PC-9 (cell line): ENCODE data around the gene ELL2. TPM values are rescaled to one million over a fixed set of nuclear protein-coding genes. Genes with fewer than 3 reads are reported as not detected.

ENCODE experiments used
- BruUV-seq: library from RNA; stranded (reverse); fragments of 400-500 nt; replicated peaks from 2 replicates; lab custom pipeline; 2021; lab: Mats Ljungman, UMichigan
- CTCF ChIA-PET: fragments of 300-600 bp; sonication (Branson Sonifier 250); formaldehyde crosslinking; loops from one replicate; lab custom pipeline; 2022; ENCODE audit warnings: antibody characterized with exemption; lab: Charles Lee
- POLR2A ChIA-PET: fragments of 300-600 bp; sonication (Branson Sonifier 250); formaldehyde crosslinking; loops from one replicate; lab custom pipeline; 2022; ENCODE audit warnings: antibody characterized with exemption; ENCODE audit not compliant: unreplicated experiment; lab: Charles Lee
- DNase-seq, 2 experiments: peaks; one replicate each; pipeline versions ENCODE4 v3.0.0 to v3.0.0-alpha.2; 2015 to 2022; ENCODE audit warnings: mixed read lengths in 1 of 2
- H2AFZ ChIP-seq: fragments of 200-600 bp; sonication (generic); 2 replicates; pipeline ENCODE4 v1.8.1; 2017; ENCODE audit warnings: antibody characterized with exemption
- H3F3A ChIP-seq: fragments of 200-600 bp; sonication (generic); 2 replicates; pipeline ENCODE4 v1.8.1; 2017; ENCODE audit warnings: antibody characterized with exemption, mild to moderate bottlenecking, low read depth; ENCODE audit not compliant: insufficient read depth
- H3K27ac ChIP-seq: fragments of 200-600 bp; sonication (generic); 2 replicates; pipeline ENCODE4 v1.6.1; 2016; ENCODE audit warnings: mixed run types
- H3K27me3 ChIP-seq: fragments of 200-600 bp; sonication (generic); 2 replicates; pipeline ENCODE4 v1.6.1; 2016; ENCODE audit warnings: low read depth, mixed run types; ENCODE audit not compliant: insufficient read depth
- H3K36me3 ChIP-seq: fragments of 200-600 bp; sonication (generic); 2 replicates; pipeline ENCODE4 v1.6.1; 2016; ENCODE audit warnings: low read depth, mixed run types
- H3K4me1 ChIP-seq: fragments of 200-600 bp; sonication (generic); replicated peaks from 2 replicates; pipeline ENCODE4 v1.6.1; 2016; ENCODE audit warnings: mixed run types; ENCODE audit not compliant: insufficient read depth
- H3K4me2 ChIP-seq: fragments of 200-600 bp; sonication (generic); 2 replicates; pipeline ENCODE4 v1.6.1; 2017; ENCODE audit warnings: mixed run types
- H3K4me3 ChIP-seq: fragments of 200-600 bp; sonication (generic); 2 replicates; pipeline ENCODE4 v1.6.1; 2016; ENCODE audit warnings: mixed run types
- H3K79me2 ChIP-seq: fragments of 200-600 bp; sonication (generic); 2 replicates; pipeline ENCODE4 v1.6.1; 2017; ENCODE audit warnings: low read depth, mixed run types
- H3K9me2 ChIP-seq: fragments of 200-600 bp; sonication (generic); 2 replicates; pipeline ENCODE4 v1.8.1; 2017; ENCODE audit warnings: mild to moderate bottlenecking; ENCODE audit not compliant: insufficient read depth
- H3K9me3 ChIP-seq: fragments of 200-600 bp; sonication (generic); 2 replicates; pipeline ENCODE4 v1.8.1; 2016; ENCODE audit warnings: low read depth; ENCODE audit not compliant: insufficient read depth
- H4K20me1 ChIP-seq: fragments of 200-600 bp; sonication (generic); 2 replicates; pipeline ENCODE4 v1.8.1; 2017; ENCODE audit not compliant: insufficient read depth
- CTCF ChIP-seq: fragments of 200-600 bp; sonication (generic); conservative IDR thresholded peaks from 2 replicates; pipeline ENCODE4 v1.6.1; 2017; ENCODE audit warnings: mixed run types, antibody characterized with exemption, mild to moderate bottlenecking, moderate library complexity
- EZH2 ChIP-seq: fragments of 200-600 bp; sonication (generic); IDR thresholded peaks from 2 replicates; pipeline ENCODE4 v1.8.0; 2017; ENCODE audit warnings: antibody characterized with exemption, low read depth
- intact Hi-C: fragments of 100-400 bp; cut with micrococcal nuclease; formaldehyde crosslinking; loops from one replicate; pipeline ENCODE4 v1.10.0; 2022; ENCODE audit not compliant: unreplicated experiment
- total RNA-seq: library from RNA; stranded (reverse); gene quantifications from 2 replicates; pipeline ENCODE4 v1.2.3, GENCODE V29; 2021

The ELL2 gene
- total RNA-seq, 1 experiment from 2014 or later: 25.5 TPM

- H3K9me2 ChIP-seq: no peaks in the 10 kb centered on the region
- H3K4me2 ChIP-seq: peak overlapping the region; percentile 55
- H3K79me2 ChIP-seq: no peaks in the 10 kb centered on the region
- H3K36me3 ChIP-seq: peaks cover 9% of the 10 kb centered on the region; the same call in 1 of the 2 replicates
- no peaks in the 10 kb centered on the region for H3K27me3 ChIP-seq
- H3K9me3 ChIP-seq: 0 out of 2 replicates have a peak, but pooled peaks cover 4% of the 10 kb centered on the region
- peak overlapping the region; percentile 22; the same call in 1 of the 2 replicates for H3K4me3 ChIP-seq
- H3F3A ChIP-seq: peaks cover 28% of the 10 kb centered on the region
- peak overlapping the region; percentile 75 for H3K27ac ChIP-seq
- no peaks in the 10 kb centered on the region for H4K20me1 ChIP-seq
- TF ChIP-seq EZH2 (no peak), CTCF (no peak)
- H2AFZ ChIP-seq: no peak overlapping the region; the same call in 1 of the 2 replicates
- intact Hi-C loops: loop anchor here (2.0 to 10.0 kb wide), 3 partner anchors 23 to 271 kb away; partner anchors contain the start of gene ELL2
- ChIA-PET CTCF (interaction anchor here (0.6 kb wide), 1 partner anchor 461 kb away, joined by 4 read pairs; no protein-coding TSS in a partner anchor), POLR2A (interaction anchor here (0.5 to 0.7 kb wide), 2 partner anchors 210 to 889 kb away, joined by 7 to 11 read pairs; no protein-coding TSS in a partner anchor)
- peaks cover 26% of the 10 kb centered on the region for H3K4me1 ChIP-seq
- DNase-seq: peak; percentile 27 to 89
- no TSS peak for BruUV-seq
These were observed 78.2 kb downstream of the ELL2 start for GRCh38 chr5:95883185-95884016.

- Histone ChIP-seq H3K79me2 (no peaks in the 10 kb centered on the region), H3K4me2 (no peak overlapping the region), H3K4me1 (peaks cover 26% of the 10 kb centered on the region), H3K4me3 (no peak overlapping the region), H3K9me3 (0 out of 2 replicates have a peak, but pooled peaks cover 4% of the 10 kb centered on the region), H3K27ac (no peak overlapping the region), H3K36me3 (peaks cover 7% of the 10 kb centered on the region; the same call in 1 of the 2 replicates), H3K27me3 (no peaks in the 10 kb centered on the region), H2AFZ (no peak overlapping the region), H3K9me2 (no peaks in the 10 kb centered on the region), H3F3A (peaks cover 28% of the 10 kb centered on the region), H4K20me1 (no peaks in the 10 kb centered on the region)
- CTCF ChIA-PET: no interaction called here
- POLR2A ChIA-PET: no interaction called here
- DNase-seq: no peak
- no TSS peak for BruUV-seq
- no peak for TF ChIP-seq CTCF
- no peak for TF ChIP-seq EZH2
- intact Hi-C loops: loop anchor here (2.0 to 10.0 kb wide), 3 partner anchors 21 to 273 kb away; partner anchors contain the start of gene ELL2
These were observed 79.8 kb downstream of the ELL2 start for GRCh38 chr5:95881833-95882232.

- BruUV-seq: no TSS peak
- Histone ChIP-seq H3K4me2 (no peak overlapping the region), H3K4me3 (no peak overlapping the region), H3K36me3 (peaks cover 7% of the 10 kb centered on the region; the same call in 1 of the 2 replicates), H3K9me3 (no peaks in the 10 kb centered on the region), H2AFZ (no peak overlapping the region), H3F3A (peaks cover 28% of the 10 kb centered on the region), H3K4me1 (peaks cover 24% of the 10 kb centered on the region), H3K27ac (no peak overlapping the region), H3K79me2 (no peaks in the 10 kb centered on the region), H4K20me1 (no peaks in the 10 kb centered on the region), H3K9me2 (no peaks in the 10 kb centered on the region), H3K27me3 (no peaks in the 10 kb centered on the region)
- ChIA-PET CTCF (no interaction called here), POLR2A (no interaction called here)
- intact Hi-C loops: loop anchor here (5.0 to 10.0 kb wide), 2 partner anchors 82 to 274 kb away; partner anchors contain the start of gene ELL2
- TF ChIP-seq EZH2: no peak
- TF ChIP-seq CTCF: no peak
- no peak for DNase-seq
These were observed 81.3 kb downstream of the ELL2 start for GRCh38 chr5:95880081-95880926.
